Effector memory CD4-positive, alpha-beta T cell (primary cell): Measurements from ENCODE around the gene PDE11A.

Source experiments
- DNase-seq, 3 donors: peaks; one replicate each; pipeline ENCODE4 v3.0.0-alpha.2; 2020
- H3K27ac ChIP-seq: 2 replicates; pipeline ENCODE4 v1.7.0; 2013; ENCODE audit warnings: mild to moderate bottlenecking, low read length, moderate library complexity; ENCODE audit not compliant: insufficient read depth, poor library complexity, severe bottlenecking
- H3K27me3 ChIP-seq: replicated peaks from 2 replicates; pipeline ENCODE4 v1.7.0; 2013; ENCODE audit warnings: mild to moderate bottlenecking, low read length; ENCODE audit not compliant: insufficient read depth, control insufficient read depth, poor library complexity, severe bottlenecking
- H3K36me3 ChIP-seq: 2 replicates; pipeline ENCODE4 v1.7.0; 2013; ENCODE audit warnings: mild to moderate bottlenecking, low read length, moderate library complexity; ENCODE audit not compliant: control insufficient read depth, insufficient read depth
- H3K4me1 ChIP-seq: 2 replicates; pipeline ENCODE4 v1.7.0; 2013; ENCODE audit warnings: low read length, mild to moderate bottlenecking; ENCODE audit not compliant: control insufficient read depth, insufficient read depth, poor library complexity, severe bottlenecking
- H3K4me3 ChIP-seq: 2 replicates; pipeline ENCODE4 v1.7.0; 2013; ENCODE audit warnings: low read length, low read depth, mild to moderate bottlenecking; ENCODE audit not compliant: insufficient read depth, poor library complexity, severe bottlenecking
- H3K9me3 ChIP-seq: 2 replicates; pipeline ENCODE4 v1.7.0; 2013; ENCODE audit warnings: mild to moderate bottlenecking, low read length, moderate library complexity; ENCODE audit not compliant: control insufficient read depth

Gene PDE11A

GRCh38 chr2:177908824-177909223 is 163.8 kb downstream of the PDE11A start:
- no peak overlapping the region for H3K27ac ChIP-seq
- no peaks in the 10 kb centered on the region for H3K4me1 ChIP-seq
- no peaks in the 10 kb centered on the region for H3K27me3 ChIP-seq
- no peaks in the 10 kb centered on the region for H3K9me3 ChIP-seq
- no peak overlapping the region for H3K4me3 ChIP-seq
- no peak for DNase-seq
- no peaks in the 10 kb centered on the region for H3K36me3 ChIP-seq

- no peaks in the 10 kb centered on the region for H3K9me3 ChIP-seq
- no peaks in the 10 kb centered on the region for H3K36me3 ChIP-seq
- no peak for DNase-seq
- H3K27ac ChIP-seq: no peak overlapping the region
- no peaks in the 10 kb centered on the region for H3K4me1 ChIP-seq
- no peaks in the 10 kb centered on the region for H3K27me3 ChIP-seq
- no peak overlapping the region for H3K4me3 ChIP-seq
Observed at GRCh38 chr2:177908182-177908581, 164.4 kb downstream of the PDE11A start.

DNA sequence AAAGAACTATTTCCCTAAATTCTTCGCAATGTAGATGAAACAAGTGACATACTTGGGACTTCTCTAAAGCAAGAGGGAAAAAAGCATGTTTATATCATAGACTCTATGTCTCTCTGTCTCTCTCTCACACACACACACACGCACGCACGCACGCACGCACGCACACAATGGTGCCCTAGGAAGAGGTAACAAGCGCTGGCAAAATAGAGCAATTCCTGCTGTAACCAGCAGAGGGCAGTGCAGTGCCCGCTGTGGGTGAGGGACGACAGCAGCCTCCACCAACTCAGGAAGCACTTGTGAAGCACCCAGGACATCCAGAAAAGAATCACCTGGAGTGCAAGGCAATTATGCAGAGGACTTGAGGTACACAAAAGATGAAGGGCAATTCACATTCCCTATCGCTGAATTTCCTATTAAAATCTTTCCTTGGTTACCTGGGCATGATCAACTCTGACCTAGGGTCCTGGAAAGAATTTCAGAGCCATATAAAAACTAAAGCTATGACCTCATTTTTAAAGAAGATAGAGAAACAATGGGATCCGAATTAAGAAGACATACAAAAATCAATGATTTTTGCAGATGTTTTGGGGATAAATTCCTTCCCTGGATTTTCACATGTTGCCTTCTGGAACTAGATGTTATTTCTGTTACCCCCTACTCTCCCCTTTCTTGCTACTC is 166.4 kb downstream of the PDE11A start:
- no peaks in the 10 kb centered on the region for H3K27me3 ChIP-seq
- no peak overlapping the region for H3K27ac ChIP-seq
- no peaks in the 10 kb centered on the region for H3K4me1 ChIP-seq
- no peaks in the 10 kb centered on the region for H3K9me3 ChIP-seq
- no peak overlapping the region for H3K4me3 ChIP-seq
- H3K36me3 ChIP-seq: no peaks in the 10 kb centered on the region
- peak in 2 of 3 donors; percentile 13 to 25 for DNase-seq

GRCh38 chr2:177905640-177906039 is 166.9 kb downstream of the PDE11A start:
- H3K9me3 ChIP-seq: no peaks in the 10 kb centered on the region
- no peaks in the 10 kb centered on the region for H3K4me1 ChIP-seq
- no peak overlapping the region for H3K4me3 ChIP-seq
- H3K27me3 ChIP-seq: no peaks in the 10 kb centered on the region
- H3K27ac ChIP-seq: no peak overlapping the region
- DNase-seq: no peak
- no peaks in the 10 kb centered on the region for H3K36me3 ChIP-seq

- DNase-seq: no peak
- H3K4me3 ChIP-seq: no peak overlapping the region
- no peak overlapping the region for H3K27ac ChIP-seq
- no peaks in the 10 kb centered on the region for H3K36me3 ChIP-seq
- no peaks in the 10 kb centered on the region for H3K9me3 ChIP-seq
- no peaks in the 10 kb centered on the region for H3K4me1 ChIP-seq
- no peaks in the 10 kb centered on the region for H3K27me3 ChIP-seq
Observed at GRCh38 chr2:177902395-177903163, 170.0 kb downstream of the PDE11A start.

DNA sequence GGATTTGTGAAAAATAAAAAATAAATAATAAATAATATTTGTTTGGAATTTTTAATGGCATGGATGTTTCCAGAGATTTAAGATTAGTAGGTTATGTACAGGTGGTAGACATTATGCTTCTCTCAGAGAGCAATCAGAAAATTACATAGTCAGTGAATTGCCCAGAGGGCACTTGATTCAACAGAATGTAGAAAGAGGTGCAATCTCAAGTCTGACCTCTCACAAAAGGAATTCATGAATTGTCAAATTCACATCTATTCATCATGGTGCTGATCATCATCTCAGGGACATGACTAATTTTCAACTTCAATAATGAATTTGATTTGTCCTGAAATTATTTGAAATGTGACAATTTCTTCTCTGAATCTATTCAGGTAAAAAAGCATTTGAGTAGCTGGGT is 172.5 kb downstream of the PDE11A start:
- Histone ChIP-seq H3K36me3 (no peaks in the 10 kb centered on the region), H3K4me3 (no peak overlapping the region), H3K9me3 (no peaks in the 10 kb centered on the region), H3K27me3 (no peaks in the 10 kb centered on the region), H3K27ac (no peak overlapping the region), H3K4me1 (no peaks in the 10 kb centered on the region)
- DNase-seq: no peak

DNA sequence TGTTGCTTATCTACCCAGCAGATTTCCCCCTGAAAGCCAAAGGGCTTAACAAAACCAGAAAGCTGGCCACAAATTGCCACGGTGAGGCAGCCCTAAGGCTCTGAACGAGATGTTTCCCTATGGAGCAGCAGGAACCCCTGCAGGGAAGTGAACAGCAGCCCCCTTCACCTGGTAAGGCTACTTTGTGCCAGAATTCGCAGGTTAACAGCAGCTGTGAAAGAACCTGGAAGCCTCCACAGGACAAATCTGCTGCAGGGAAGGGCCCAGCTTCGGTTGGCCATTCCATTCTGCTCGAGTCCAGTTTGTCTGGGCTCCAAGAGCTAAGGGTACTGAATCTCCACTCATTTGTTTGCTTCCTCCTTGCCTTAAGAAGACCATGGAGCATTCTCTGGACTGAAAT is 175.3 kb downstream of the PDE11A start:
- DNase-seq: no peak

DNA sequence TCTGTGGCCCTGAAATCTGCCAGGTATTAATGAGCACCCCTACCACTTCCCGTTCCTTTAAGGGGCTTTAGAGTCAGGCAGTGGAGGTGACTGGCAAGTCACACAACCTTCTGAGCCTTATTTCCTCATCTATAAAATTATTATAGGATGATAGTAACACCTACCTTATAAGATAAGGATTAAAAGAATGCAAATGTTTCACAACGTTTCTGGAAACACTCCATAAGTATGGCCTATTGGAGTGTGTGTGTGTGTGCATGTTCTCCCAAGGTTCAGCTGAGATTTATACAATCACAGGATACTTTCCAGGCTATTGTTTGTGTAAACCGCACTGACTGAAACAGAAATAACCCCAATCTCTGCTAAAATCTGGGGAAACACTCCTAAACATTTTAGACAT is 176.0 kb downstream of the PDE11A start:
- no peaks in the 10 kb centered on the region for H3K27me3 ChIP-seq
- no peaks in the 10 kb centered on the region for H3K36me3 ChIP-seq
- no peak overlapping the region for H3K27ac ChIP-seq
- no peak for DNase-seq
- H3K4me1 ChIP-seq: no peaks in the 10 kb centered on the region
- H3K4me3 ChIP-seq: no peak overlapping the region
- H3K9me3 ChIP-seq: no peaks in the 10 kb centered on the region

More for the DNA sequence above, 175.3 kb downstream of the PDE11A start:
- no peaks in the 10 kb centered on the region for H3K27me3 ChIP-seq
- H3K36me3 ChIP-seq: no peaks in the 10 kb centered on the region
- no peaks in the 10 kb centered on the region for H3K4me1 ChIP-seq
- H3K27ac ChIP-seq: no peak overlapping the region
- no peak overlapping the region for H3K4me3 ChIP-seq
- no peaks in the 10 kb centered on the region for H3K9me3 ChIP-seq

DNA sequence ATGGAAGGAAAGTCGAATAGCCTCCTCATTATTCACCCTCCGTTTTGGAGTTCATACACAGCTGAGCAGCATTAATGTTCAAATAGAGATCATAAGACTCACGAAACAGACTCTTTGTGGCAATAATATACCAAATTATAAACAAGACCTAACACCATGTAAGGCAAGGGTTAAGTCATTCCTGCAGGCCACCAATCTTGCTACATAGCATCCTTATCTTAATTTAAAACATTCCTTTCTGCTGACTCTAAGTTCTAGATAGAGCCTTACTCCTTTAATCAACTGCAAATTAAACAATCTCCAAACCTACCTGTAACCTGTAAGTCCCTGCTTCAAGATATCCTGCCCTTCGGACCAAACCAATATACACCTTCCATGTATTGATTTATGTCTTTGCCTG is 178.0 kb downstream of the PDE11A start:
- Histone ChIP-seq H3K27ac (no peak overlapping the region), H3K4me1 (no peaks in the 10 kb centered on the region), H3K36me3 (no peaks in the 10 kb centered on the region), H3K27me3 (no peaks in the 10 kb centered on the region), H3K9me3 (no peaks in the 10 kb centered on the region), H3K4me3 (no peak overlapping the region)
- DNase-seq: no peak

- no peak for DNase-seq
- Histone ChIP-seq H3K4me3 (no peak overlapping the region), H3K9me3 (no peaks in the 10 kb centered on the region), H3K36me3 (no peaks in the 10 kb centered on the region), H3K4me1 (no peaks in the 10 kb centered on the region), H3K27ac (no peak overlapping the region), H3K27me3 (no peaks in the 10 kb centered on the region)
Observed at GRCh38 chr2:177893880-177894279, 178.7 kb downstream of the PDE11A start.
